ENCODE data around the gene FBXL7. TPM values are rescaled to one million over a fixed set of nuclear protein-coding genes. Genes with fewer than 3 reads are reported as not detected.
A peak's percentile ranks its signal among the peaks of the same experiment; 100 is the strongest.

The FBXL7 gene
- total and polyA plus RNA-seq, 2 experiments from 2014 or later, result 4.5 to 15.2 TPM

GRCh38 chr5:15748266-15748665, 248.3 kb downstream of the FBXL7 start (continued):
- TF ChIP-seq CTCF (conservative IDR thresholded peaks at IDR 0.05; ENCODE audit: low read depth in 2 of 2), result no peak
- no peak for TF ChIP-seq EZH2phosphoT487 (IDR thresholded peaks at IDR 0.05; ENCODE audit: unreplicated experiment)
- TF ChIP-seq ETS1 (IDR thresholded peaks at IDR 0.05), result no peak
- no peak for TF ChIP-seq EZH2 (IDR thresholded peaks at IDR 0.05; ENCODE audit: low read depth, unreplicated experiment)
- no peak for TF ChIP-seq STAT1 (IDR thresholded peaks at IDR 0.05; ENCODE audit: unreplicated experiment)
- no peak for TF ChIP-seq ZNF331 (CRISPR knock-in tag; IDR thresholded peaks at IDR 0.05; ENCODE audit: low read depth)

- Histone ChIP-seq H3K9me2 (ENCODE audit: insufficient read depth) (0 out of 2 replicates have a peak, but pooled peaks cover 3% of the 10 kb centered on the region), H3K4me3 (no peak overlapping the region), H3K4me2 (no peak overlapping the region), H4K20me1 (replicated peaks; ENCODE audit: insufficient read depth) (peaks cover 6% of the 10 kb centered on the region; the same call in 1 of the 2 replicates), H3K27ac (ENCODE audit: low read depth) (no peak overlapping the region), H3K27me3 (ENCODE audit: insufficient read depth) (no peaks in the 10 kb centered on the region), H3K36me3 (ENCODE audit: insufficient read depth) (no peaks in the 10 kb centered on the region), H3F3A (replicated peaks; ENCODE audit: low read depth) (no peaks in the 10 kb centered on the region), H3K79me2 (replicated peaks; ENCODE audit: insufficient read depth) (peaks cover 18% of the 10 kb centered on the region; the same call in 1 of the 2 replicates), H3K4me1 (ENCODE audit: insufficient read depth) (peaks cover 25% of the 10 kb centered on the region; the same call in 1 of the 2 replicates), H2AFZ (no peak overlapping the region)
- no peaks in the 10 kb centered on the region for H3K9me3 Mint-ChIP-seq
- peaks cover 32% of the 10 kb centered on the region for H3K4me1 Mint-ChIP-seq
- DNase-seq (ENCODE audit: low spot score), result no peak
- H3K36me3 Mint-ChIP-seq (ENCODE audit: low read depth), result no peaks in the 10 kb centered on the region
- H3K27ac Mint-ChIP-seq, result peak overlapping the region; percentile 72; the same call in 1 of the 2 replicates
- no peaks in the 10 kb centered on the region for H3K27me3 Mint-ChIP-seq (ENCODE audit: insufficient read depth, low read depth, poor library complexity)
- H3K4me3 Mint-ChIP-seq, result no peak overlapping the region
- ATAC-seq, result no peak
- TF ChIP-seq EZH2phosphoT487 (IDR thresholded peaks at IDR 0.05; ENCODE audit: unreplicated experiment) (no peak), CREB1 (CRISPR knock-in tag; IDR thresholded peaks at IDR 0.05; ENCODE audit: low read depth) (no peak), JUNB (IDR thresholded peaks at IDR 0.05; ENCODE audit: unreplicated experiment) (no peak), CTCF (conservative IDR thresholded peaks at IDR 0.05; ENCODE audit: low read depth in 2 of 2) (no peak), REST (IDR thresholded peaks at IDR 0.05; ENCODE audit: unreplicated experiment) (no peak), NANOG (IDR thresholded peaks at IDR 0.05; ENCODE audit: borderline replicate concordance) (no peak), ETS1 (IDR thresholded peaks at IDR 0.05) (no peak), EZH2 (IDR thresholded peaks at IDR 0.05; ENCODE audit: low read depth, unreplicated experiment) (no peak)
Measured at GRCh38 chr5:15752663-15753285, 252.8 kb downstream of the FBXL7 start.
